GM21515 (cell line): Measurements from ENCODE around the gene USP49.
"Not testable (repeated sequence)": the region's sequence is repeated elsewhere in the genome, so short reads cannot be mapped to it uniquely, and the experiment has no call there.

Experiments
- ATAC-seq: cut with Tn5 transposase; IDR thresholded peaks from one replicate; pipeline ENCODE4 v1.9.1; 2021; ENCODE audit not compliant: unreplicated experiment

USP49 gene

DNA sequence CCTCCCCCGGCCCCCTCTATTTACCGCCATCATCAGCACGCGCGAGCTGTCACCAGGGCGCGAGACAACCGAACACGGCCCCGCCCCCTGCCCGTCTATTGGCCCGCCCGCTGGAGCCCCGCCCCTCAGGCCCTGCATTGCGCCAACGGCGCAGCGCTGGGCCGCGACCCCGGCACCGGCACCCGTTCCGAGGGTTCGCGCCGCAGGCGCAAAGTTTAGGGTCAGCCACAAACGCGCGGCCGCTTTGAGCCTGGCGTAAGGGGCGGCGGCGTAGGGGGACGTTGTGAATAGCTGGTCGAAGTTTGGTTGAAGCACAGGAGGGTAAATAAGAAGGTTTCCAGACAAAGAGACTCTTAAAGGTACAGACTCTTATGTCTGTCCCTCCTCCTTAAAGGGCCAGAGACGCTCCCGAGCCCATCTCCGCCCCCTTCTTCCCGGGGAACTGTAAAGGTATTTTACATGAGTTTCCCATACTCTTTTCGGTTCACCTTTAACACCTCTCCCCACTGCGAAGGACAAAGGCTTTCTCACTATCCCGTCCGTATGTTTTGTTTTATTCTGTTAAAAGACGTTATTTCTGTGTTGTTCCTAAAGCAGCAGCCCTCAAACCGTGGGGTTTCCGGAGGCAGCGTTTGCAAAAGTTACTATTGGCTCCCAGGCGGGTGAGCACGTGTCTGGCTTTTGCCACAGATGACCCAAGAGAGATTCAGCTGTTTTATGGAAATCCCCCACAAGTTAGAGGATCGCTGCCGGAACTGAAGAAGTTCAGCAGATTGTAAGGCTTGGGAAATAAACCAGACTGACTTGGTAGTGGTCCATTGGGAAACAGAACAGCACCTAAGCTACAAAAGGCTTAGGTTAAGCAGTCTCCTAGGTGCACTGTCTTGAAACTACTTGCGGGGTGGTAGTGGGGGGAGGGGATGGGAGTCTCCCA is at the start of gene USP49:
Gene USP49, minus strand, starts transcription at position 76 of the 934 bp plus-strand sequence. CDS start 88,392 bp downstream, outside the sequence.
- peak; percentile 75 for ATAC-seq

DNA sequence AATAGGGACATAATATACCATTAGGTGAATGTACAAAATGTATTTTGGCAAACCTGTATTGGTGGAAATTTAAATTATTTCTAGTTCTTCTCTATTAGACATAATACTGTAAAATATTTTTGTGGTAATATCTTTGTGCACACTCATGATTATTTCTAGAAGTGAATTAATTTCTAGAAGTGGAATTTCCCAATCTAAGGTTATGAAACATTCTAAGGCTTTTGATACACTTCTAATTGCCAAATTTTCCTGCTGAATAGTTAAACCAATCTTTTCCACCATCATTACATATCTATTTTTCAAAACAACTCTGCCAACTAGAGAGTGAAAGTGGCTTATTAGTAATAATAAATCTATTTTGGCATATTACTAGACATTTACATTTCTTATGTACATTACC is 48.3 kb upstream of the USP49 start:
- no peak for ATAC-seq

DNA sequence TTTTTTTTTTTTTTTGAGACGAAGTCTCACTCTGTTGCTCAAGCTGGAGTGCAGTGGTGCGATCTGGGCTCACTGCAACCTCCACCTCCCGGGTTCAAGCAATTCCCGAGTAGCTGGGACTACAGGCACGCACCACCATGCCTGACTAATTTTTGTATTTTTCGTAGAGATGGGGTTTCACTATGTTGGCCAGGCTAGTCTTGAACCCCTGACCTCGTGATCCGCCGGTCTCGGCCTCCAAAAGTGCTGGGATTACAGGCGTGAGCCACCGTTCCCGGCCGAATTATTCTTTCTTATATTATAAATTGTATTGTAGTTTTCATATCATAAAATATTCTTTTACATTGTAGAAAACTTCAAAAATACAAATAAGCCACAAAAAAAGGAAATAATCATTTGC is 47.7 kb upstream of the USP49 start:
- not testable (repeated sequence) for ATAC-seq

DNA sequence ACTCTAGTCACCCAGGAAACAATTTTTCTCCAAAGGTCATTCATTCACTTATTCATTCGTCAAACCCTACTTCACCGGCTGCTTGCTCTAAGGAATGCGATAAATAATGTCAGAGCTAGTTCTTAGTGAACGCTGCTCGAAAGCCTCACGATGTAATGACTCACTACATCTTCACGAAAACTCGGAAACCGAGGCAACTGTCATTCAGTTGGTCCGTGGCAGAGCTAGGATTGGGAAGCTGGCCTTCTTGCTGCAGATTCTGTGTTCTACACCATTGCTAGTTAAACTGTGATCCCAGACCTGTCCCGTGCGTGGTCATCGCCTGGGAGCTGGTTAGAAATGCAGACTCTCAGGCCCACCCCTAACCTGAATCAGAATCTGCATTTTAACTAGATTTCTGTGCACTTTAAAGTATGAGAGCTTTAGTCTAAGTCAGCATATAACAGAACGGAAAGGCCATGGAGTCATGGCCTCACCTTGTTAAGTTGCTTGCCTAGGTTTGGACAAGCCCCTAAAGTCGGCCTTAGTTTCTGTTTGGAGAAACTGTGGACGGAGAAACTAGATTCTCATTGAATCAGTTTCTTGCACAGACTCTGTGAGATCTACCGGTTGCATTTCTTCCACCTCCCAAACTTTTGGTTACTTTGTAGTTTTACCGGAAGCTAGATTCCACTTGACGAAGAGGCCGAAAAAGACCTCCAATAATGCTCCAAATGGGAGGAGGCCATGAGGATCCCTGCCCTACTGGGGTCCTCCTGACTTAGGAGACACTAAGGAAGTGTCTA is 47.1 kb upstream of the USP49 start:
- no peak for ATAC-seq

DNA sequence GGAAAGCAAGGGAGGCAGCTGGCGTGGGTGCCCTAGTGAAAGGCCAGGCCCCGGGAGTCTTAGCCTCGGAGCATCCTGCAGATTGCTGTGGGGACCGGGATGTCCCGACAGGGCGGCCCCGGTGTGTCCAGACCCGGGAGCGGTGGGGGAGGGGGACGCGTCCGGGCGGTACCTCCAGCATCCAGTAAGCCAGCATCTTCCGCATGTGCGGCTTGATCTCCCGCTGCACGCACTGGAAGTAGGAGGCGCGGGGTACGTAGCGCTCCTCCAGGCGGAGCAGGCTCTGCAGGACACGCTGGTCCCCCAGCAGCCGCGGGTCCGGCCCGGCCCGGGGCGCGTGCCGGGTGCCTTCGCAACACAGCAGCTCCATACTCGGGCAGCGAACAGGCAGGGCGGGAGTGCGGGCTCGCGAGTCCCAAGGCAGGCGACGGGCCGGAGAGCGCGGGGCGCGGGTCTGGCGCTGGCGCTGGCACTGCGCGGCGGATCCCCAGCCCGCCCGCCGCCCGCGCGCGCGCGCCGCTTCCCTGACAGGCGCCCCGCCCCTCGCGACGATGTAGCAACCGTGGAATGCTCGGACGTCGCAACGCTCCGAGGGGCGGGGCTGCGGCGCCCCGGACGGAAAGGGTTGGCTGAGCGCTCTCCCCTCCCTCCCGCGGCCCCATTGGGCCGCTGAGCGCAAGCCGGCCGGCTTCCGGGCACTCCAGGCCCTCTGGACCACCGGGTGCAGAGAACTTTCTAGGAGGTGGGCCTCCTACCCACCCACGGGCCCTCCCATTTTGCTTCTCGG is 46.3 kb upstream of the USP49 start, which contains the start of gene CCND3:
Gene CCND3, minus strand, starts transcription at position 529 of the 787 bp plus-strand sequence. Its CDS starts 159 bp downstream, at position 370.
- ATAC-seq, result peak; percentile 81

DNA sequence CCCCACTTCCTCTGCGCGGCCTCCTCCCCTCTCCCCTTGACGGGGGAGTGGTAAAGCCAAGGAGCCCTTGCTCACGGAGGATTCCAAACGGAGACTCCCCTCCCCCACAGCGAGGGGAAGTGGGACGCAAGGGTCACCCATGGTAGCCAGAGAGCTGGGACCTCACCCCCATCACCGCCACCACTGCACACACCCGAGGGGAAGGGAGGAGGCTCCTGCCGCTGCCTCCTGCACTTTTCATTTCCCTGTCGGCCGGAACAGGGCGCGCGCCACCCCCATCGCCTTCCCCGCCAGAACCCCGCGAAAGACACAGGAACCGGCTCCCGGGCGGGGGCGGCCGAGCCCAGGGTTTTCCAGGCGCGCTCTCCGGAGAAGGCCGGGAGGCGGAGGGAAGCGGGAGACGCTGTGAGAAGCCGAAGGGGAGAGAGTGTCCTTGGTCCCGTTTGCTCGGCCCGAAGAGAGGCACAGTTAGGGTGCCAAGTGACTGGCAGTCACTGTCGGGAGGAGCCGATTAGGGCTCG is 45.6 kb upstream of the USP49 start:
- ATAC-seq, result peak; percentile 5

DNA sequence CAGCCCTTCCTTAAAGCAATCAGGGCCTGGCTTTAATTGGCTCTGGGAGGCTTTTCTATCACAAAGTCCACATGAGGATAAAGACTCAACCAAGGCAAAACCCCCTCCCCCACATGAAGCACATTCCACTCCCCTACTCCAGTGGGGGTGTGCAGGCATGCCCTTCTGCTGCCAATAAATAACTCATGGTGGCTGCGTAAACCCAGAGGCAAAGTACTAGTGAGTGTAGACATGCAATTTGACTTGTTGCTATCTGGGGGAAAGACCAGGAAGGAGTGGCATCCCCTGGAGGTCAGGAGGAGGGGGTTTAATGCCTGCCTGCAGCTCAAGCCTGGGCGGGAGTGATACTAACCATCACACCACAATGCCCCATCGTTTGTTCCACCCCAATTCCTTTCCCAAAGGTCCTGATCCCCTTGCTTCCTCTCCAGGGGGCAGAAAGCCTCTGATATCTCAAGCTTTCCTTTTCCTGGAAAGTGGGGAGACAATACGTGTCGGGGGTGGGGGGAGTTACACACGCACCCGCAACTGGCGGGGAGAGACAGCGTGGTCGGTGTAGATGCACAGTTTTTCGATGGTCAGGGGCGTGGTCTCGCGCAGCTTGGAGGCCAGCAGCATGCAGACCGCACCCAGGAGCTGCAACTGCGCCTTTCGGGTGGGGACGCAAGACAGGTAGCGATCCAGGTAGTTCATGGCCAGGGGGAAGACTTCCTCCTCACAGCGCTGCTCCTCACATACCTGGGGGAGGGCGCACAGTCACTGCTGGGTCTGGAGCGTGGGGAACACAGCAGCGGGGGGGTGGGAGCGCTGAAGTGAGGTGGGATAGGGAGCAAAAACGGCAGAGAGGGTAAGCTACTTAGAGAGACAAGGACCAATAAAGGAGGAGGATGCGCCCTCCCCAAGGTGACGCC is 44.9 kb upstream of the USP49 start:
- no peak for ATAC-seq

DNA sequence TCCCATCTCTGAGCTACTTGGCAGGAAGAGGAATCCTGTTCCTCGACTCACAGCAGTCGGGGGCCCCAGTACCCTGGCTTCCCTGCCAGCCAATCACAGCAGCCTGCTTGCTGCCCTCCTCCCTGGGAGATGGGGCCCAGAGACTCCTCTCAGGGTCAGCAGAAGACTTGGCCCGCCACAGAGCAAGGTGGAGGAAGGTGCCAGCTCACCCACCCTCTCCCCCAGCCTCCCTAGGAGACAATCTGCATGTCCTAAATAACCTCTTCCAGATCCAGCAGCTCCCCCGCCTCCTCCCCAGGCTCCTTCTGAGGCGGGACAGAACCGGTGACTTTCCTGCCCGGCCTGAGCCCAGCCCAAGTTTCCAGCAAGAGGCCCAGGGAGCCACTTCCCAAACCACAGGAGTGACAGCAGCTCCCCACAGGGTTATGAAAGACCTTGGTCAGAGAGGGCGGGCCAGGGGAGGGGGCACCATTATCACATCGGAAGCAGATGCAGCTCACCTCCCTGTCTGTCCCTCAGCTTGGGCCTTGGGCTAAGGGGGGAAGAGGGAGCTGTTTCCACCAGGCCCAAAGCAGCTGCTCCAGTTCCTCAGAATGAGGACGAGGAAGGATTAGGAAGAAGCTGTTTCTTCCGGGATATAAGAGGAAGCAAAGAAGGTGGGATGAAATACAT is 44.1 kb upstream of the USP49 start:
- ATAC-seq, result no peak

DNA sequence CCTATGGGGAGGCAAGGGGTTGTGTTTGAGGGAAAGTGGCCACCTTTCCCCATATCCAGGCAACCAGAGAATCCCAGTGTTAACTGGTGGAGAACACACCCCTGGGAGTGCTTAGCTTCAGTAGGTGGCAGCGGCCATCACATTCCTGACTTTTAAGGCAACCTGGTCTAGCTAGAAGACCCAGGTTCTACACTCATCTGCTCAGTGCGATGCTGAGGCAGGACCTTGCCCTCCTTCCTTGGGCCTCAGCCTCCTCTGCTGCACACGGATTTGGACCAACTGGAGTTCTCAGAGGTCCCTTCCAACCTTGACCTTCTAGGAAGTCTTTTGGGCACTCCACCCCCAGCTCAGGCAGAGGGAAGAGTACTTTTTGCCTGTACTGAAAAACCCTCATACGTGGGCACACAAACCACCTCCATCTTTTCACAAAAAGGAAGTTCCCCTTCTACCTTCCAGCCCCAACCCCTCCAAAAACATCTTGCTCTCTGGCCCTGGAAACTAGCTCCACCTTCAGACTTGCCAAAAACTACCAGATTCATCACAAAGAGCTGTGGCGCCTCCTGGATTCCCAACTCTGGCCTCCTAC is 43.5 kb upstream of the USP49 start:
- no peak for ATAC-seq

DNA sequence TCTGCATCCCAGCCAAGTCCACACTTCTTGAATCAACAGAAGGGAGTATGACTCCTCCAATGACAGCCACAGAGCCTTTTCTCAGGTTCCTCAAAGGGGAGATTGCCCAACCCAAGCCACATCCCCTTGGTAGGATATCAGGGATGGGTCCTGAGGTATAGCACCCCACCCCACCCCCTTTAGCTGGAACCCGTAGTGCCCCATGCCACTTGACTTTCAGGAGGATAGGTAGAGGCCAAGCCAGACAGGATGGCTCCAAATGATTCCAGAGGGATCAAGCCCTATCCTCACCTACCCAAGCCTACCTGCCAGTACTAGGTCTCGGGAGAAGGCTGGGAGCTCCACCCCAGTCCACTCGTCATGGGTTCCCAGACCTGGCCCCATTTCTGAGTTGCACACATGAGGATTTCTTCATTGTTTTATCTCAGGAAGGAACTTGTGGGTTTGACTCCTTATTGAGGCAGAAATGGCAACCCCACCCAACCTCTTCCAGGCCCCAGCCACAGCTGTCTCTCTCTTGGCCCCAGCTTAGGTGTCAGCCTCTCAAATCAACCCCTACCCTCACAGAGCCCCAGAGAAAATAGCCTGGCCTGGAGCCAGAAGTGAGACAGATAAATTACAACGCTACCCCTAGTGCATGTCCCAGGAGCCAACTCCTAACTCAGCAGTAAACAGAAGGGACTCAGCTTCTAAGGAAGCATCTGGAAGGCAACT is 42.8 kb upstream of the USP49 start:
- ATAC-seq, result no peak

DNA sequence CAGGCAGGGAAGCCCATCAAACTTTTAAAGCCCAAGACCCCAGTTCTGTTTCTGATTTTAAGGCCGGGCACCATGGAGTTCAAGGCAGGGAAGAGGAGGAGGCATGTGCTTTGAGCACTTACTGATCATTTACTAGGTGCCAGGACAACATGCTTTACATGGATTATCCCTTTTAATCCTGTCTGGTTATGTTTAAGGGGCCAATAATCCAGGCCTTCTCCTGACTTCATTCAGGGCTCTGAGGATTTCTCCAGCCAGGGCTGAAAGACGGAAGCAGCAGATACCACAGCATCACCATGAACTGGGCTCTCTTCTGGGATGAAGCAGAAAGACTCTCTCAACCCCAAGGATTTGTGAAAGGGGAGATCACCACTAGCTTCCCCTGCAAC is 42.3 kb upstream of the USP49 start:
- ATAC-seq, result no peak

DNA sequence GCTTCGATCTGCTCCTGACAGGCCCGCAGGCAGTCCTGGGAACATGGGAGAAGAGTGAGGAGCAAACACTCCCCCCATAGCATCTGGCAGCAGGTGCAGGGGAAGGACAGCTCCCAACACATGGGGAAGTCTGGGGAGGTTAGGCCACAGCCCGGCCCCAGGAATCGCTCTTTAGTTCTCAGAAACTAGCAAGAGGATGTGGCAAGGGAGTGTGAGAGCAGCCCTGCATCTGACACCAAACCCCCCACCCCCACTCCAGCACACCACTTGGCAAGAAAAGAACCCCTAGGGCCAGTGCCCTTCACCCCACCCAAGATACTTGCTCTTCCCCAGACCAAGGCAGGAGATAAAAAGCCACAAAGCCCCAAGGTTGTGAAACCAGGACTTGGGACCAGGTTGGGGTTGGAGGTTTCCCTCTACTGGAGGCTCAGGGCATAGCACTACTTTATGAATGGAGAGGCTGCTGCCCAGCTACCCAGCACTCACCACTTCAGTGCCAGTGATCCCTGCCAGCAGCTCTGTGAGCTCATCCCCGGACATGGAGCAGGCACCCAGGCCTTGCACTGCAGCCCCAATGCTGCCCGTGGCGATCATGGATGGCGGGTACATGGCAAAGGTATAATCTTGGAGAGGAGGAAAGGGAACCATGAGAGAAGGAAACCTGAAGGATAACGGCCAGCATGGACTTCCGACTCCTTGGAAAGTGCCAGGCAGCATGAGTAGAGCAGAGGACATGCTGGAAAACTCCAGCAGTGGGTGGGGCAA is 41.1 kb upstream of the USP49 start:
- no peak for ATAC-seq

DNA sequence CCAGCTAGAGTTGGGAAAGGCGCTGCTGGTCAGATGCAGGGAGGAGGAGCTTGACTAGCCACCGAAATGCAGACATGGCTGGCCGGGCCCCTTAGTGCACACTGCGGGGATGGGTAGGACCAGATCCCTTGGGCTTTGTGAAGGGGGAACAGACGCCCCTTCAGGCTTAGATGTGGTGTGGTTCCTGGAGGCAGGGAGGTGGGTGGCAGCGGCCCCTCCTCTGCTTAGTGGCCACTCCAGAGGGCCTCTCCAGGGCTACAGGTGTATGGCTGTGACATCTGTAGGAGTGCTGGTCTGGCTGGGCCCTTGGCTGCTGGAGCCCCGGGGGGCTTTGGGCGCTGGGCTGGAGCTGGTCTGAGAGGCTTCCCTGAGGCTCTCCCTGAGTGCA is 40.5 kb upstream of the USP49 start:
- no peak for ATAC-seq

DNA sequence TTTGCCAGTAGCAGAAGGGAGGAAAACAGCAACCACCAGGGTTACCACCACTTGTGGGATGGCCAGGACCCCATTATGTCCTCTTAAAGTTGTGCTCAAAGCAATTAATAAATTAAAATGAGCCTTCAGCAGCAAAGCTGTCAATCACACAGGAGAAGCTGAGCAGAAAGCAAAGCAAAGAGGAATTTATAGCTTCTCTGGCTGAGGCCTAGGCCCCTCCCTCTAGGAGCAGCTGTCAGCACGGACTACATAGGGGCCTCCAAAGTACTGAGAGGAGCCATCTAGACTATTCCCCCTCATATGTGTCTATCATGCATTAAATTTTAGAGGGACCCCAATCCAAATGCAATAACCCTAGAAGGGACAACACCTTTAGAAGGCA is 40.0 kb upstream of the USP49 start:
- no peak for ATAC-seq

DNA sequence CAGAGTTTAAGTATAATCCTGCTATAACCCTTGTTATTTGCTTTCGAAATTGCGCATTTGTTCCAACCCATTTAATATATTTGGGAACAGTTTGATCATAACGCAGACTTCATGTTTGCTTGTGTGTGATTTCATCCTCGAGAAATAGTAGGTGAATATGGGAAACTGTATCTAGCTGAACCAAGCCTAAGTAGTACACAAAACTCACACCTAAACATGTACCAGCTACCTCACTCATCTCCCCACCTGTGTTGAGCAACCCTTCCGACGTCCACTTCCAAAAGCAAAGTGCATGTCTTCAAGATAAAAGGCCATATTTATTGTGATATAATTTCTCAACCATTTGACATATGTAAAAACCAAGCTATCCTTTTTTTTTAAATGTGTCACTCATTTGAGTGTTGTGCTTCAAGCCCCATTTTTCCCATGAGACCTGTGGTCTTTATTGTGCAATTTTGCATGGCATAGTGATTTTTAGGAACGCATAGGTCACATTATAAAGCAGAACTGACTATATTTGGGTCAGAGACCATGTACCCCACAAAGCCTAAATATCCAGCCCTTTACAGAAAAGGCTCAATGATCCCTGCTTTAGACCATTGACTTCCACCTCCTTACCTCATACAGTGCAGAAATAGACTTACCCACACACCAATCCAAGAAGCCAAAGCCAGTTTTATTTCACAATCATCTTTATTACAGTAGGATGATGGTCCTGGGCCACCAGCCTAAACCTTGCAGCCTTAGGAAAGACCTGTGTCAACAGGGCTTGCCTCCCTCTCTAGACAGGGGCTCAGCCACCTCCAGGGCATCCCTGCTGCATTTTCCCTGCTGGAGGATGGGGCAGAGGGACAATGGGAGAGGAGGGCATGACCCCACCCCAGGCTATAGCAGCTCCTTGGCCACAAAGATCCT is 39.4 kb upstream of the USP49 start:
- ATAC-seq, result no peak

DNA sequence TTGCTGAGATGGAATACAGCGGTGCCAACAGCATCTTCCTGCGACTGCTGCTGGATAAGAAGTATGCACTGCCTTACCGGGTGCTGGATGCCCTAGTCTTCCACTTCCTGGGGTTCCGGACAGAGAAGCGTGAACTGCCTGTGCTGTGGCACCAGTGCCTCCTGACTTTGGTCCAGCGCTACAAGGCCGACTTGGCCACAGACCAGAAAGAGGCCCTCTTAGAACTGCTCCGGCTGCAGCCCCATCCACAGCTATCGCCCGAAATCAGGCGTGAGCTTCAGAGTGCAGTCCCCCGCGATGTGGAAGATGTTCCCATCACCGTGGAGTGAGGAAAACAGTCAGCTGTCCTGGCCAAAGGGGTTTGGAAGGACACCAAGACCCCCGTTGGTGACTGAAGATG is 37.2 kb upstream of the USP49 start:
- ATAC-seq, result no peak

DNA sequence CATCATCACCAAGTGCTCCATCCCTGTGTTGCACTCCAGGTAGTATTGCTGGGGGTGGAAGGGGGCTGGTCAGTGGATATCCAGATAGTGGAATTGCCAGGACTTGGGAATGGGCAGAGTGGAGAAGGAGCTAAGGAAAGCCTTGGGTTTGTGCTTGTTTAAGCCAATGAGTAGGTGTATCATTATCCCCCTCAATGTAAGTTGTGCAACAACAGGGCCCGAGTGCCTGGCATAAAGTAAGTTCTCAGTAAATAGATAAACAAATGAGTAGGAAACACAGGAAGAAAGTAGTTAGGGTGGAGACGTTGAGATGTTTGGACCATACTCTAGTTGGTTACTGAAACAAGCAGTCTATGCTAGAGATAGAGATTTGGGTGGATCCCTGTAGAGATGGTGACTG is 36.6 kb upstream of the USP49 start:
- ATAC-seq, result no peak
